ENCODE data around the gene CFAP299. TPM values are rescaled to one million over a fixed set of nuclear protein-coding genes. Genes with fewer than 3 reads are reported as not detected.

CFAP299 gene
- total and polyA plus RNA-seq, 7 donors = 1.4 TPM; not detected in 6

DNA sequence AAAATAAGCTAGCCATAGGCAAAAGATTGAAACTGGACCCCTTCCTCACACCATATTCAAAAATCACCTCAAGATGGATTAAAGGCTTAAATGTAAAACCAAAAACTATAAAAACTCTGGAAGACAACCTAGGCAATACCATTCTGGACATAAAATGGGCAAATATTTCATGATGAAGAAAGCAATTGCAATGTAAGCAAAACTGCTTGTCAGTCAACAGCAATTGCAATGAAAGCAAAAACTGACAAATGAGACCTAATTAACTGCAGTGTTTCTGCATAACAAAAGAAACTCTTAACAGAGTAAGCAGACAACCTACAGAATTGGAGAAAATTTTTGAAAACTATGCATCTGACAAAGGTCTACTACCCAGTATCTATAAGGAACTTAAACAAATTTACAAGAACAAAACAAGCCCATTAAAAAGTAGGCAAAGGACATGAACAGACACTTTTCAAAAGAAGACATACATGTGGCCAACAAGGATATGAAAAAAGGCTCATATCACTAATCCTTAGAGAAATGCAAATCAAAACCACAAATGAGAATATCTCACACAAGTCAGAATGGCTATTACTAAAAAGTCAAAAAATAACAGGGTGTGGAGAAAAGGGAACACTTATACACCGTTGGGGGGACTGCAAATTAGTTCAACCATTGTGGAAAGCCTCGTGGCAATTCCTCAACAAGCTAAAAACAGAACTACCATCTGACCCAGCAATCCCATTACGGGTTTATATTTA, 46.7 kb downstream of the CFAP299 start:
- WGBS, 2 donors = 64 to 75% methylated on average over 3 of the region's 3 CpGs
- intact Hi-C loops (cut with DNase I) = no loop called here
- Histone ChIP-seq H3K4me1 (no peaks in the 10 kb centered on the region), H3K27me3 (no peaks in the 10 kb centered on the region), H3K36me3 (no peaks in the 10 kb centered on the region), H3K4me3 (no peak overlapping the region), H3K27ac (no peak overlapping the region), H3K9me3 (no peaks in the 10 kb centered on the region)
- no peak for DNase-seq
- TF ChIP-seq, protein P1, sequence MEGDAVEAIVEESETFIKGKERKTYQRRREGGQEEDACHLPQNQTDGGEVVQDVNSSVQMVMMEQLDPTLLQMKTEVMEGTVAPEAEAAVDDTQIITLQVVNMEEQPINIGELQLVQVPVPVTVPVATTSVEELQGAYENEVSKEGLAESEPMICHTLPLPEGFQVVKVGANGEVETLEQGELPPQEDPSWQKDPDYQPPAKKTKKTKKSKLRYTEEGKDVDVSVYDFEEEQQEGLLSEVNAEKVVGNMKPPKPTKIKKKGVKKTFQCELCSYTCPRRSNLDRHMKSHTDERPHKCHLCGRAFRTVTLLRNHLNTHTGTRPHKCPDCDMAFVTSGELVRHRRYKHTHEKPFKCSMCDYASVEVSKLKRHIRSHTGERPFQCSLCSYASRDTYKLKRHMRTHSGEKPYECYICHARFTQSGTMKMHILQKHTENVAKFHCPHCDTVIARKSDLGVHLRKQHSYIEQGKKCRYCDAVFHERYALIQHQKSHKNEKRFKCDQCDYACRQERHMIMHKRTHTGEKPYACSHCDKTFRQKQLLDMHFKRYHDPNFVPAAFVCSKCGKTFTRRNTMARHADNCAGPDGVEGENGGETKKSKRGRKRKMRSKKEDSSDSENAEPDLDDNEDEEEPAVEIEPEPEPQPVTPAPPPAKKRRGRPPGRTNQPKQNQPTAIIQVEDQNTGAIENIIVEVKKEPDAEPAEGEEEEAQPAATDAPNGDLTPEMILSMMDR (IDR thresholded peaks at IDR 0.05) = no peak
- no peak for TF ChIP-seq POLR2A (IDR thresholded peaks at IDR 0.05)
- TF ChIP-seq EP300 (IDR thresholded peaks at IDR 0.05) = no peak
- TF ChIP-seq POLR2AphosphoS5 (IDR thresholded peaks at IDR 0.05) = no peak

DNA sequence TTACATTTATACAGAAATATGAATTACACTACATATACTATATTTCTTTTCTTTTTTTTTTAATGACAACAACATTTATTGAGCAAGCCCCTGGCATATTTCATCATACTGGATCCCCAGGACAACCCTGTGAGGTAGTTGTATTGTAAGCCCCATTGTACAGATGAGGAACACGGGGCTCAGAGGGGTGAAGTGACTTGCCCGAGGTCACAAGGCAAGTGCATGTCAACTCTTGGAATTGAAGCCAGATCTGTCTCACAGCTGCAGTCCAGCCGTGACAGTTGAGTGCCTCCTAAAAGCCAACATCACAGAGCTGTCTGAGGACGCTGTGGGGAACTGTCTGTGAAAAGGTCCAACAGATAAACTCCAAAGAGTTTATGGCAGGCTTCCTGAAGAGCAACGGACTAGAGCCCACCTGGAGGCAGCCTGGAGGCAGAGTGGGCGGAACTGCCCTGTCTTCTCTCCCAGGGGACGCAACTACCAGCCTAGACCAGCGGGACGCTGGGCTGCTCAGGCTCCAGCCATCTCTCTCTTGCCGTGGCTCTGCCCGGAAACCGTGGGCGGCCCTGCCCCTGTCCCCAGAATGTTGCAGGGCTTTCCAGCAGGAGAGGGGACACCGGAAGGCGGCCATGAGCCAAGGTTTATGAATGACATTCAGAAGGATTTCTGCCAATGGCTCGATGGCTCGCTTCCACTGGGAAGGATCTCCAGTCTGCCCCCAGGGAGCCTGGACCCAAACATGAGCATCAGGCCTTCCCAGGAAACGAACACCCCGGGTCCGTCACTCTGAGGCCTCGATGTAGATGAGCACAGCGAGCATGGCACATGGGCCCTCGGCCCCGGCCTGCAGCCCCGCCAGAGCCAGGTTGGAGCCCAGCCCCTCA, 50.1 kb downstream of the CFAP299 start:
- H3K4me1 ChIP-seq = peaks cover 0 to 11% (median 0%) of the 10 kb centered on the region in 4 donors
- H3K4me3 ChIP-seq = no peak overlapping the region
- no peak overlapping the region for H3K27ac ChIP-seq
- no peak for DNase-seq
- H3K36me3 ChIP-seq = no peaks in the 10 kb centered on the region
- intact Hi-C loops (cut with DNase I) = no loop called here
- no peaks in the 10 kb centered on the region for H3K9me3 ChIP-seq
- no peaks in the 10 kb centered on the region for H3K27me3 ChIP-seq
- TF ChIP-seq, protein P1 (IDR thresholded peaks at IDR 0.05) = no peak
- TF ChIP-seq POLR2AphosphoS5 (IDR thresholded peaks at IDR 0.05) (no peak), EP300 (IDR thresholded peaks at IDR 0.05) (no peak), POLR2A (IDR thresholded peaks at IDR 0.05) (no peak)
- 94 to 96% methylated on average over 25 of the region's 25 CpGs for WGBS, 2 donors

DNA sequence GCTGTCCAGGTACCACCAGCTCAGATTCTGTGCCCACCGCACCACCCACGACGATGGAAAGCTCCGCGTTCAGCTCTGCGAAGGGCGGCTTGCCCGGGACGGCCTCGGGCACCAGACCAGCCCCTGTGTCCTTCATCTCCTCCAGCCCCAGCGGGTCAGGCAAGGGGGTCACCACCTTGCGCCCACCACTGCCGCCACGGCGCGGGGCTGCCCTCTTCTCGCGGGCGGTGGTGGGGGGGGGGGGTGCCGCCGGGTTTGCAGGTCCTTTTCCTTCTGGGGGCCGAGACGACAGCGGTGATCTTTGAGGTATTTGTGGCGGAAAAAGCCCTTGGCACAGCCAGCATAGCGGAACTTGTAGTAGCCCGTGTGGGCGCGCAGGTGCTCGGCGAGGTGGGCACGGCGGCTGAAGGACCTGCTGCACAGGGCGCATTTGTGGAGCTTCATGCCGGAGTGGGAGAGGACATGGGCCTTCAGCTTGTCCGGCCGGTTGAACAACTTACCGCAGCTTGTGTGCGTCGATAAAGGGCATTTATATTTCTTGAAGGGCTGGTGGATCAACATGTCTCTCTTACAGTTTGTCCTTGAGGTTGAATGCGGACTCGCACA, 50.9 kb downstream of the CFAP299 start:
- Histone ChIP-seq H3K9me3 (no peaks in the 10 kb centered on the region), H3K27me3 (no peaks in the 10 kb centered on the region), H3K27ac (no peak overlapping the region), H3K4me1 (peaks cover 0 to 11% (median 0%) of the 10 kb centered on the region in 4 donors), H3K36me3 (no peaks in the 10 kb centered on the region), H3K4me3 (no peak overlapping the region)
- DNase-seq = no peak
- TF ChIP-seq, protein P1 (IDR thresholded peaks at IDR 0.05) = no peak
- TF ChIP-seq POLR2AphosphoS5 (IDR thresholded peaks at IDR 0.05) (no peak), EP300 (IDR thresholded peaks at IDR 0.05) (no peak), POLR2A (IDR thresholded peaks at IDR 0.05) (no peak)
- intact Hi-C loops (cut with DNase I) = no loop called here
- WGBS, 2 donors = 97 to 98% methylated on average over 42 of the region's 42 CpGs

DNA sequence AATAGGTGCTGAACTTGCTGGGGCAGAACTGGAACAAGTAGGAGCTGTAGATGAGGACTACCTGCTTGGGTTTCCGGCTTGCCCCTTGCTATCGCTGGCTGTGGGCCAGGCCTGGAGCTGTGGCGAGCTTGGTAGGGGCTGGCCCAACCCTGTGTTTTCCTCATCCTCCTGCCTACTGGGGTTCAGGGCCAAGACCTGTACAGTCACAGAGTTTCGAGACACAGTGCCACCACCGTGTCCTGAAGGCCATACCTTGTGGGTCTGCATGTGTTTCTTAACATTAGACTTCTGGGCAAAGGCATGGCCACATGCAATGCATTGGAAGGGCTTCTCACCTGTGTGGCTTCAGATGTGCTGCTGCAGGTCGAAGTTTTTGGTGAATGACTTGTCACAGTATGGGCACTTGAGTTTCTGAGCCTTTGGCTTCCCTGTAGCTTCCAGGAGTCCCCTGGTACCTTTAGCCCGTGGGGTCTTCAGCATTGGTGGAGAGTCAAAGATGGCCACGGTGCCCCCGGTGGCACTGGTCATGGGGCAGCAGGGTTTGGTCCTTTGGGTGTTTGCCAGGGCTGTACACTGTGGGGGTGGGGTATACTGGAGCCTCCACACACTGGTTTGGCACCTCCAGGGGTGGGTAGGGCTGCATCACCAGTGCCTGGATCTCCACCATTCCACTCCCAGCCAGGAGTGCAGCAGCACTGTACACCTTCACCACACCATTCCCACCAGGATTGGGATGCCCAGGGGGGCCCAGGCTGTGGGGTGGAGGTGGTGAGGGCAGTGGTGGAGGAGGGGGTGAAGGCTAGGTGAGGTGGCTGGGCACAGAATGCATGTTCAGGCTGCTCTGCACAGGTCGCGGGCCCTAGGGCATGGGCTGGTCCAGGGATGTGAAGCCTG, 52.1 kb downstream of the CFAP299 start:
- H3K4me3 ChIP-seq = no peak overlapping the region
- intact Hi-C loops (cut with DNase I) = no loop called here
- no peaks in the 10 kb centered on the region for H3K36me3 ChIP-seq
- 94% methylated on average over 11 of the region's 11 CpGs for WGBS, 2 donors
- H3K27me3 ChIP-seq = no peaks in the 10 kb centered on the region
- no peak for DNase-seq
- no peak overlapping the region for H3K27ac ChIP-seq
- peaks cover 0 to 15% (median 0%) of the 10 kb centered on the region in 4 donors for H3K4me1 ChIP-seq
- TF ChIP-seq POLR2A (IDR thresholded peaks at IDR 0.05) (no peak), POLR2AphosphoS5 (IDR thresholded peaks at IDR 0.05) (no peak), EP300 (IDR thresholded peaks at IDR 0.05) (no peak)
- TF ChIP-seq, protein P1 (IDR thresholded peaks at IDR 0.05) = no peak
- no peaks in the 10 kb centered on the region for H3K9me3 ChIP-seq
